Activated T-helper 1 cell treated with anti-CD3 and anti-CD28 coated beads, Interleukin-12 subunit alpha, Interleukin-12 subunit beta, Interleukin-2, Interleukin-4 antibody, amounts not matched to agents 30 ng/mL and 10 ng/mL and 1 ng/mL, durations not matched to agents 14 hours and 24 hours and 36 hours (primary cell): ENCODE data around the gene RBPMS2. TPM values are rescaled to one million over a fixed set of nuclear protein-coding genes. Genes with fewer than 3 reads are reported as not detected.
"Not testable (repeated sequence)": the region's sequence is repeated elsewhere in the genome, so short reads cannot be mapped to it uniquely, and the experiment has no call there.

Source experiments
- DNase-seq: peaks from one replicate; pipeline ENCODE4 v3.0.0; 2021; ENCODE audit warnings: low spot score
- H3K27ac Mint-ChIP-seq: one replicate; pipeline ENCODE4 v1.8.0; 2021; ENCODE audit warnings: mild to moderate bottlenecking, mixed read lengths
- H3K27me3 Mint-ChIP-seq: one replicate; pipeline ENCODE4 v1.8.0; 2022; ENCODE audit warnings: mild to moderate bottlenecking, moderate library complexity, mixed read lengths; ENCODE audit not compliant: insufficient read depth
- H3K36me3 Mint-ChIP-seq: one replicate; pipeline ENCODE4 v1.8.0; 2021; ENCODE audit warnings: low read depth, mixed read lengths
- H3K4me1 Mint-ChIP-seq: one replicate; pipeline ENCODE4 v1.8.0; 2021; ENCODE audit warnings: low read depth, mixed read lengths
- H3K4me3 Mint-ChIP-seq: one replicate; pipeline ENCODE4 v1.8.0; 2021; ENCODE audit warnings: mild to moderate bottlenecking, moderate library complexity, mixed read lengths
- H3K9me3 Mint-ChIP-seq: one replicate; pipeline ENCODE4 v1.8.0; 2021; ENCODE audit warnings: mixed read lengths
- intact Hi-C: fragments of 100-400 bp; cut with micrococcal nuclease; formaldehyde crosslinking; loops from one replicate; pipeline ENCODE4 v1.15.1; 2024
- total RNA-seq: library from RNA; stranded (reverse); gene quantifications from 2 replicates; pipeline ENCODE4 v1.2.3, GENCODE V29; 2022

Gene RBPMS2
- 0.10 TPM in 1 of 2 replicates, not detected in the other for total RNA-seq

GRCh38 chr15:64775551-64776401 is at the start of gene RBPMS2:
Gene RBPMS2, minus strand, starts transcription at chr15:64775589. Its CDS starts 270 bp downstream, at chr15:64775319.
- H3K36me3 Mint-ChIP-seq: peaks cover 2% of the 10 kb centered on the region
- H3K4me1 Mint-ChIP-seq: no peaks in the 10 kb centered on the region
- DNase-seq: no peak
- H3K9me3 Mint-ChIP-seq: no peaks in the 10 kb centered on the region
- H3K27me3 Mint-ChIP-seq: peaks cover 65% of the 10 kb centered on the region
- peak within 1 kb of the TSS; percentile 78 for H3K4me3 Mint-ChIP-seq
- H3K27ac Mint-ChIP-seq: no peak within 1 kb of the TSS
- intact Hi-C loops: no loop called here

GRCh38 chr15:64824929-64825430 is 49.6 kb upstream of the RBPMS2 start:
- intact Hi-C loops: loop anchor here (1.0 to 10.0 kb wide), 10 partner anchors 10 to 730 kb away; partner anchors contain the start of genes CIAO2A, CLPX, PARP16 and PLEKHO2
- Mint-ChIP-seq H3K27me3 (no peaks in the 10 kb centered on the region), H3K9me3 (no peaks in the 10 kb centered on the region), H3K4me1 (peaks cover 38% of the 10 kb centered on the region), H3K36me3 (peaks cover 11% of the 10 kb centered on the region), H3K4me3 (peak overlapping the region; percentile 89), H3K27ac (peak overlapping the region; percentile 91)
- no peak for DNase-seq

DNA sequence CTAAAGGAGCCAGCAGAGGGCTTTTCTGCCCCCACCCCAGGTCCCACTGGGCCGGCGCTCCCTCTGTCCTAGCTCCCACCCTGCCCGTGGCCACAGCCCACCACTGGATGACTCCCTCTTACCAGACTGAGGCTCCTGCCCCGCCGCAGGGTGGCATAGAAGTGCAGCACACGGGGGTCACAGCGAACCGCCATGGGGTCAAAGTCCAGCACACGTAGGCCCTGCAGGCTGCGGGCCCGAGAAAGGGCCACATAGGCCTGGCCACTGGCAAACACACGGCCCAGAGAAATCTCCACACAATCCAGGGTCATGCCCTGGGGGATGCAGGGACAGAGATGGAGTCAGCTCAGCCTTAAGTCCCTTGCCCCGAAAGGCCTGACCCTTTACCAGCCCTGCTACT is 41.1 kb upstream of the RBPMS2 start:
- H3K9me3 Mint-ChIP-seq: no peaks in the 10 kb centered on the region

GRCh38 chr15:64814965-64815364 is 39.6 kb upstream of the RBPMS2 start:
- H3K27me3 Mint-ChIP-seq, H3K9me3 Mint-ChIP-seq, DNase-seq, H3K27ac Mint-ChIP-seq, H3K4me1 Mint-ChIP-seq, H3K36me3 Mint-ChIP-seq, H3K4me3 Mint-ChIP-seq: not testable (repeated sequence)
- intact Hi-C loops: loop anchor here (5.0 kb wide), 1 partner anchor 43 kb away; no protein-coding TSS in a partner anchor

More for the DNA sequence above, 41.1 kb upstream of the RBPMS2 start:
- DNase-seq: no peak
- peaks cover 5% of the 10 kb centered on the region for H3K4me1 Mint-ChIP-seq
- H3K27ac Mint-ChIP-seq: no peak overlapping the region
- intact Hi-C loops: no loop called here
- H3K27me3 Mint-ChIP-seq: no peaks in the 10 kb centered on the region
- no peak overlapping the region for H3K4me3 Mint-ChIP-seq
- H3K36me3 Mint-ChIP-seq: peaks cover 14% of the 10 kb centered on the region

GRCh38 chr15:64814283-64814682 is 38.9 kb upstream of the RBPMS2 start:
- intact Hi-C loops: loop anchor here (5.0 kb wide), 1 partner anchor 42 kb away; no protein-coding TSS in a partner anchor
- peaks cover 10% of the 10 kb centered on the region for H3K4me1 Mint-ChIP-seq
- H3K36me3 Mint-ChIP-seq, H3K27ac Mint-ChIP-seq, H3K4me3 Mint-ChIP-seq, H3K27me3 Mint-ChIP-seq, H3K9me3 Mint-ChIP-seq, DNase-seq: not testable (repeated sequence)

- H3K4me1 Mint-ChIP-seq: peaks cover 10% of the 10 kb centered on the region
- intact Hi-C loops: loop anchor here (5.0 kb wide), 1 partner anchor 41 kb away; no protein-coding TSS in a partner anchor
- no peaks in the 10 kb centered on the region for H3K9me3 Mint-ChIP-seq
- H3K36me3 Mint-ChIP-seq: peaks cover 3% of the 10 kb centered on the region
- no peak overlapping the region for H3K27ac Mint-ChIP-seq
- H3K4me3 Mint-ChIP-seq: no peak overlapping the region
- peaks cover 1% of the 10 kb centered on the region for H3K27me3 Mint-ChIP-seq
- no peak for DNase-seq
These were observed 37.7 kb upstream of the RBPMS2 start for GRCh38 chr15:64813075-64813474.

DNA sequence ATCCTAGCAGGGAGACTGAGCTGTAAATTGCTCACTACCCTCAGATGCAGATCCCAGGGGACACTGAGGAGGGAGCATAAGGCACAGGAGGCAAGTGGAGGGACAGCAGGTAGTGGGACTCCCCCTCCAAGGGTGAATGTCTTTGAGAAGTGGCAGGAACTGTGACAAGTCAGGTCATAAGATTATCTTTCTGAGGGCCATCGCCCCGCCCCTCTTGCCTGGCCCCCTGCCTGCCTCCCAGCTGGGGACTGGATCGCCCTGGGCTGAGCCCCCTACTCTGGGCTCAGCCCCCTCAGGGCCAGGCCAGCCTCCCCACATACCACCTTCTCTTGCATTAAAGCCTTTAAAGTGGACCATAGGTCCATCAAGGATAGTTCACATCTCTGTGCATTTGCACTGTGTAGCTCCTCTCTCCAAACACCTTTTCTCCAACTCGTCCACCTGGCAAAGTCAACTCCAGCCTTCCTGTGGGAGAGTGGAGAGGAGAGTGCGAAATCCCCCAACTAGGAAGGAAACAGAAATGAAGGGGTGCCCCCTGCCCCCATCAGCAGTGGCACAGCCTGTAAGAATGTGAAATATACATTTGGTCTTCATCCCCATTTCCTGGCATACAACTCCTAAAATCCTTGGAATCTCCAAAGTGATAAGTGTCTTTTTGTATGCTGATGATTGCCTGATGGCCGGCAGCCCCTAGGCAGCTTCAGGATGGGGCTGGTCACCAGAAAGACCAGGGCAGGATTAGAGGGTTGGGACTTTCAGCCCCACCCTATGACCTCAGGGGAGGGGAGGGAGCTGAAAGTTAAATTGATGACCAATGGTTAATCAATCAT is 35.3 kb upstream of the RBPMS2 start:
- Mint-ChIP-seq H3K4me3 (no peak overlapping the region), H3K4me1 (peaks cover 10% of the 10 kb centered on the region), H3K9me3 (no peaks in the 10 kb centered on the region), H3K27ac (peak overlapping the region; percentile 26), H3K27me3 (peaks cover 6% of the 10 kb centered on the region), H3K36me3 (peaks cover 3% of the 10 kb centered on the region)
- intact Hi-C loops: loop anchor here (1.0 to 5.0 kb wide), 2 partner anchors 38 to 79 kb away; no protein-coding TSS in a partner anchor
- DNase-seq: no peak

GRCh38 chr15:64809649-64810496 is 34.5 kb upstream of the RBPMS2 start:
- H3K27me3 Mint-ChIP-seq: peaks cover 7% of the 10 kb centered on the region
- peaks cover 6% of the 10 kb centered on the region for H3K4me1 Mint-ChIP-seq
- no peaks in the 10 kb centered on the region for H3K9me3 Mint-ChIP-seq
- no peak overlapping the region for H3K27ac Mint-ChIP-seq
- intact Hi-C loops: loop anchor here (1.0 to 5.0 kb wide), 2 partner anchors 38 to 79 kb away; no protein-coding TSS in a partner anchor
- peak; percentile 51 for DNase-seq
- H3K4me3 Mint-ChIP-seq: no peak overlapping the region
- H3K36me3 Mint-ChIP-seq: no peaks in the 10 kb centered on the region

- intact Hi-C loops: no loop called here
- Mint-ChIP-seq H3K36me3 (no peaks in the 10 kb centered on the region), H3K9me3 (no peaks in the 10 kb centered on the region), H3K27me3 (peaks cover 9% of the 10 kb centered on the region), H3K4me1 (peaks cover 6% of the 10 kb centered on the region), H3K4me3 (no peak overlapping the region), H3K27ac (no peak overlapping the region)
- DNase-seq: no peak
These were observed 33.5 kb upstream of the RBPMS2 start for GRCh38 chr15:64808785-64809453.

DNA sequence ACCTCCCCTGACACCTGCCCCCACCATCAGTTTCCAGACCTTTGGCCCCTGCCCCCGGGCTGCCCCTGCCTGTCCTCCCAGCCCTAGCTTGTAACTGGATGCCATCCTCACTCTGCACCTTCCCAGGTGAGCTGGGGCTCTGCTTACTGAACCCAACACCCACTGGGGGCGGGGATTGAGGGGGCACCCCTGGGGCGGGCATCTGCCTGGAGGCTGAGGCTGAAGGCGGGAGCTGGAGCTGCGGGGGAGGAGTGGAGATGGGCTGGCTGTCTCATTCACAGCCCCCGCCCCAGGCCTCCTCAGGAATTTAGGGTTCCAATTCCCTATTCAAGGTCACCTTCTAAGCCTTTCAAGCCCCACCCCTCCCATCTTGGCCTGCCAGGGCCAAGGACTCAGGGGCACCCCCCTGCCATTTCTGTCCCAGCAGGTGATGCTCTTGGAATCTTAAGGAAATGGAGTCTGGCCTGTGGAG is 32.4 kb upstream of the RBPMS2 start:
- no peak for DNase-seq
- Mint-ChIP-seq H3K27me3 (peaks cover 9% of the 10 kb centered on the region), H3K9me3 (no peaks in the 10 kb centered on the region), H3K36me3 (no peaks in the 10 kb centered on the region), H3K27ac (no peak overlapping the region), H3K4me3 (no peak overlapping the region), H3K4me1 (peaks cover 6% of the 10 kb centered on the region)
- intact Hi-C loops: no loop called here

DNA sequence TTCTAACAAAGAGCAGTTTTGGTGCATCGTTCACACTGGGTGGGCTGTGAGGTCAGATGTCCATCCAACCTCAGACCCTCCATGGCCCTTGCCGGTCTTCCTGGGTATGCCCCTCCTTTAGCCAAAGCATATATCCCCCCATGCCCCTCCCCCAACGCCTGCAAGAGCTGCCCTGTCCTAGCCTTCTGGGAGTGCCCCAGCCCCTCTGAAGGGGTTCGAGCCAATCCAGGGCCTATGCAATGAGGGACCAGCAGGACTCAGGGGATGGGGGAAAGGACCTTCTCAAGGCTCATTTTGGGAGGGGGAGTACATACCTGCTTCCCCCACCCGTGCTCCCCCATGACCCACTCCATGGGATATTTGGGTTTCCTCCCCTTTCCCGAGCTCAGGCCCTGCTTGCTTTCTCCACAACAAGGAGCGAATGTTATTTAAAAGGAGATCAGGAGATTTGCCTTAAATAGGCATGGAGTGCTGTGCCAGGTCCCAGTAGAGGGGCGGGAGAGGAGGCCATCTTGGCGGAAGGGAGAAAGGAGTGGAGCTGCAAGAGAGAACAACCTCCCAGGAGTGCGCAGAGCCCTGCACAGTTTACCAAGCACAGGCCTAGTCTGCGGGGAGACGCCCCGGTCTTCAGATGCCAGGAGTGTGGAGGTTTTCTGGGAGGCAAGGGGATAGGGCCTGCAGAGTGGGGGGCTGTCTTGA is 31.8 kb upstream of the RBPMS2 start:
- intact Hi-C loops: no loop called here
- Mint-ChIP-seq H3K4me3 (no peak overlapping the region), H3K36me3 (no peaks in the 10 kb centered on the region), H3K9me3 (no peaks in the 10 kb centered on the region), H3K27ac (no peak overlapping the region), H3K27me3 (peaks cover 9% of the 10 kb centered on the region), H3K4me1 (peaks cover 6% of the 10 kb centered on the region)
- no peak for DNase-seq
